Fibroblast of skin of abdomen (primary cell): Measurements from ENCODE around the gene EXOSC5. TPM values are rescaled to one million over a fixed set of nuclear protein-coding genes. Genes with fewer than 3 reads are reported as not detected.
"Not testable (repeated sequence)": the region's sequence is repeated elsewhere in the genome, so short reads cannot be mapped to it uniquely, and the experiment has no call there.

Source experiments
- DNase-seq: peaks from one replicate; pipeline ENCODE4 v3.0.0-alpha.2; 2013
- polyA plus RNA-seq, 2 experiments: library from polyadenylated mRNA; unstranded; fragments of 120-200 nt; gene quantifications; one replicate each; pipeline ENCODE4 v1.2.1, GENCODE V29; 2013; ENCODE audit not compliant: insufficient read length in 2 of 2

EXOSC5 gene
- polyA plus RNA-seq (2013, experiment 1 of 2; ENCODE audit: insufficient read length), result 16.1 TPM
- 17.1 TPM for polyA plus RNA-seq (2013, experiment 2 of 2; ENCODE audit: insufficient read length)

- DNase-seq, result peak; percentile 100
Measured at GRCh38 chr19:41397086-41398049, at the start of gene EXOSC5, which contains the start of gene BCKDHA. Gene EXOSC5, minus strand, starts transcription at chr19:41397359. Its CDS starts 31 bp downstream, at chr19:41397328. Gene BCKDHA, plus strand, starts transcription at chr19:41397818. Its CDS starts 10 bp downstream, at chr19:41397828.

- DNase-seq, result no peak
Measured at GRCh38 chr19:41445575-41445974, 48.4 kb upstream of the EXOSC5 start.

GRCh38 chr19:41443813-41444455 lies 46.8 kb upstream of the EXOSC5 start:
- no peak for DNase-seq

GRCh38 chr19:41442473-41443355 lies 45.6 kb upstream of the EXOSC5 start, which contains the start of gene ERICH4:
Gene ERICH4, plus strand, starts transcription at chr19:41443156. Its CDS starts 14 bp downstream, at chr19:41443170.
- DNase-seq, result no peak

DNA sequence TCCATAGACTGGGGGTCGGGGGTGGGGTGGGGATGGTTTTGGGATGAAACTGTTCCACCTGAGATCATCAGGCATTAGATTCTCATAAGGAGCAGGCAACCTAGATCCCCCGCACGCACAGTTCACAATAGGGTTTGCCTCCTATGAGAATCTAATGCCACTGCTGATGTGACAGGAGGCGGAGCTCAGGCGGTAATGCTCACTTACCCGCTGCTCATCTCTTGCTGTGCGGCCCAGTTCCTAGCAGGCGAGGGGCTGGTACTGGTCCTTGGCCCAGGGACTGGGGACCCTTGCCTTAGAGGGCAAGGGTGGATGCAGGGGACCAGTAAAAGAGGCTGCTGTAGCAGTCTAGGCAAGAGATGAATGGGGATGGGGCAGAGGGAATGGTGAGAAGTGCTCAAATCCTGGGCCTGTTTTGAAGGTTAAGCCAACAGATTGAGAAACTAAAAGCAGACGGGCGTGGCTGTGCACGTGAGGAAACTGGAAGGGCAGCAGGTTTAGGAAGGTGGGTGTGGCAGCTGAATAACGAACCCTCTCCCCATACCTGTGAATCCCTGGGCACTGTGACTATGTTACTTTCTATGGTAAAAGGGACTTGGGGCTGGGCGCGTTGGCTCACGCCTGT lies 44.3 kb upstream of the EXOSC5 start:
- DNase-seq, result no peak

DNA sequence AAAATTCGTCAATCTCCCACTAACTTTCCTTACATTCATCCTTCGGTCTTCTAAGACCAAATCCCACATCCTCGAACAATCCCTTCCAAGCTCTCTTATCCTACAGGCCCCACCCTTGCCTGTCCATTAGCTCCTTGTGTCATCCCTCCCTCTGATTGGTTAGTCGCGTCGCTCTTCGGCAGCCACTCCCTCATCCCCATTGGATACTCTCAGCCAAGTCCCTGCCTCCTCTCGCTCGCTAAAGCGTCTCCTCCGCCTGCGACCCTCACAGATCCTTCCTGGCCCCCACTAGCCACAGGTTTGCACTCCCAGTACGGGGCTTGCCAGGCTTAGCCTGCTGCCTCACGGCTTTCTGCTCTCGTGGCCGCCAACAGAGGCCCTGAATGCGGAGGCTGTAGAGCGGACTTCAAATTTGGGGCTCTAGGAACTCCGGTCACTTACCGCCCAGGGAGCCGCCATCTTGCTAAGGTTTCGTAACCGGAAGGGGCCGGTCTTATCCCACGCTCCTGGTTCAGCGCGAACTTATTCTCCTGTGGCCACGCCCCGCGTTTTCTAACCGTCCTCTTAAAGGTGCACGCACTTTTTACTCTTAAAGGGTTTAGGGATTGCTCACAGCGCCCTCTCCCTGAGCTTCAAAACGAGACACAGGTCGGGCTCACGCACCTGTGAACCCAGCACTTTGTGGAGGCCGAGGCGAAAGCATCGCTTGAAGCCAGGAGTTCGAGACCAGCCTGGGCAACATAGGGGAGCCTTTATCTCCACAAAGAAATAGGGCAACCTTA lies 42.5 kb upstream of the EXOSC5 start, which contains the start of gene DMAC2:
Gene DMAC2 (minus strand): TSS at position 472 of the 782 bp plus-strand sequence. CDS start 13 bp downstream, at position 459.
- peak; percentile 97 for DNase-seq

DNA sequence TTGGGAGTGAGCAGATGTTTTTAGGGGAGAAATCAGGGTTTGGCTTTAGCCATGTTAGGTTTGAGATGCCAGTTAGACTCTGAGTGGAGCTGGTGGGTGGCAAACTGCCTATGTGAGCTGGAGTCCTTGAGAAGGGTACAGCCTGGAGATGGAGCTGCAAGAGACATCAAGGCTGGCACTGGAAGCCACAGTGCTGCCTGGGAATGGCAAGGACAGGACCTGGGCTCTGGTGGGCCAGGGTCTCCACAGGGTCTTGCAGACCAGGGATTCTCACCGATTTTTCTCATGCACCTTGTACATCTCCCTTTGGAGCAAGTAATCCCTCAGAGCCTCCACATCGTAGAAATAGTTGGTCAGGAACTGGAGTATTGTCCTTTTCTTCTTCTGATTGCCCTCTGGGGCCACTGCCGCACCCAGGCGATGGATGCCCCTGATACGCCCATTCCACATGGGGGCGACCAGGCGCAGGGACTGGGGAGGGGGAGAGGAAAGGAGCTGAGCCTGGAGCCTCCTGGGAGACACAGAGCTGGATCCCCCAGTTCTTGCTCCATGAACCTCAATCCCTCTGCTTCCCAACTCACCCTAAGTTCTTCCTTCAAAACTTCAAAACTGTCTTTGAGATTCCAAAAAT lies 40.9 kb upstream of the EXOSC5 start:
- no peak for DNase-seq

GRCh38 chr19:41436674-41436951 lies 39.5 kb upstream of the EXOSC5 start:
- DNase-seq, result no peak

- DNase-seq, result no peak
Measured at GRCh38 chr19:41435936-41436673, 38.9 kb upstream of the EXOSC5 start.

DNA sequence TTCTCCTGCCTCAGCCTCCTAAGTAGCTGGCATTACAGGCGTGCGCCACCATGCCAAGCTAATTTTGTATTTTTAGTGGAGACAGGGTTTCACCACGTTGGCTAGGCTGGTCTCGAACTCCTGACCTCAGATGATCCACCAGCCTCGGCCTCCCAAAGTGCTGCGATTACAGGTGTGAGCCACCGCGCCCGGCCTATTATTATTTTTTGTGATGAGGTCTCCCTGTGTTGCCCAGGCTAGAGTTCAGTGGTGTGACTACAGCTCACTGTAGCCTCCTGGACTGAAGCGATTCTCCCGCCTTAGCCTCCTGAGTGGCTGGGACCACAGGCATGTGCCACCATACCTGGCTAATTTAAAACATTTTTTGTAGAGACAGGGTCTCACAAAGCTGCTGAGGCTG lies 38.2 kb upstream of the EXOSC5 start:
- DNase-seq, result not testable (repeated sequence)

DNA sequence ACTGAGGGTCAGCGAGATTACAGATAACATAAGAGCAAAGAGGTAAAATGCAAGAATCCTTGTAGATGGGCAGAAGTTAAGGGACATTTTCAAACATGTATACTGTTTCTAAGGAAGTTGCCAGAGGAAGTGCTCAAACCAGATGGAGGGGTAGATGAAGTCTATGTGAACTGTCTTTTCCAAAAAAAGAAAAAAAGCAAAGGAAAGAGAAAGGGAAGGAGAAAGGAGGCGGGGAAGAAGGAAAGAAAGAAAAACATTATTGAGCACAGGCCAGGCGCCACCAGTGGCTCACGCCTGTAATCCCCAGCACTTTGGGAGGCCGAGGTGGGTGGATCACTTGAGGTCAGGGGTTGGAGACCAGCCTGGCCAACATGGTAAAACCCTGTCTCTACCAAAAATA lies 37.3 kb upstream of the EXOSC5 start:
- DNase-seq, result no peak

- no peak for DNase-seq
Measured at GRCh38 chr19:41433171-41433570, 36.0 kb upstream of the EXOSC5 start.

DNA sequence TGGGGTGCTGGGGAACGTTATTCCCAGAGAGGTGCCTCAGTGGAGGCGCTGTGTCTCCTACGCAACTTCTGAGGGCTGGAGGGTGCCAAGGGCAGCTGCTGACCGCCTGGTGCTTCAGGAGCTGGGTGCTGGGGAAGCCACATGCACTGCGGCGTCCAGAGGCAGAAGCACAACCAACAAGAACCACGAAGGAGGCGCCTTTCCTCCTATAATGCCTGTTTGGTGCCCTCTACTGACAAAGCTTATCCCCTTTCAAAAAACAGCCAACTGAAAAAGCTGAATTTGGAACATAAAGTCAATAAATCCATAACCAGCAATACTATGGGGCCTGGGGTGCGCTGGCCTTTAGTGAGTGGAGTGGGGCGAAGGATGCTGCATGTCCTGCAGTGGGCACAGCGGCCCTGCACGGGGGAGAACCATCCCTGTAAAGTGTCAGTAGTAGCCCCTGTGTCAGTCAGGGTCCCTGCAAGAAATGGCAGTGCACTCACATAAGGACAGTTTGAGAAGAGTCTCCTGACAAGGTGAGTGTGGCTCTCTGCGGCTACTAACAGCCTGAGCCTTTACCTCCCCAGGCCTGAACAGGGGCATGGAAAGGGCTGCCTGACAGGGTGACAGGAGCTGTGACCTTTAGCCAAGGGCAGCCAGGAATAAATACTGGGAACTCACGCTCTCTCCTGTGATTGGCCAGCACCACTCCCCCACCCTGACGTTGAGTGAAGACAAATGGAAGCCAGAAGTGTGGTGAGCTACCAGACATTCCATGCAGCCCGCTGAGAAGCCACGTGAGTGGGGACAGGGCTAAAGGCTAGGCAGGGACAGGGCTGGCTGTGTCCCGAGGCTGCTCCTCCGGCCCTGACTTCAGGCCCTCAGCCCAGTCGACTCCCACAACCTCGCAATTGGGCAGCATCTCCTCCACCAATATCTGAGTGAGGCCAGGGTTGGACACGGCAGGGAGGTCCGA lies 34.5 kb upstream of the EXOSC5 start:
- DNase-seq, result no peak

GRCh38 chr19:41430922-41431321 lies 33.8 kb upstream of the EXOSC5 start:
- DNase-seq, result no peak

DNA sequence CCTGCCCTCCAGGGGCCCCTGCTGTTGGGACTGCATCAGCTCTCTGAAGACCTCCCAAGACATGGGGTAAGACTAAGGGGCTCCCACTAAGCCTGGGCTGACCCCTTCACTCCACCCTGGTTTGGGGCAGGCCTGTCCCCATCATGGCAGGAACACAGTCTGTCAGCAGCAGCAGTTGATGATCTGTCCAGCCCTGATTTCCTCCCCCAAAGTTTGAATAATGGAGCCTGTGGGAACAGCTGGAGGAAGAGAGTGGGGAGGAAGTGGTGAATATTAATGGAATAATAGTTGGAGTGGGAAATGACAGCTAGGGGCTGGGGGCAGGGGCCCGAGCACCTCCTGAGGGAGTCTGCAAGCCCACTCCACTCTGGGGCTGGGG lies 31.3 kb upstream of the EXOSC5 start:
- DNase-seq, result no peak

GRCh38 chr19:41427647-41428480 lies 30.7 kb upstream of the EXOSC5 start:
- DNase-seq, result no peak

DNA sequence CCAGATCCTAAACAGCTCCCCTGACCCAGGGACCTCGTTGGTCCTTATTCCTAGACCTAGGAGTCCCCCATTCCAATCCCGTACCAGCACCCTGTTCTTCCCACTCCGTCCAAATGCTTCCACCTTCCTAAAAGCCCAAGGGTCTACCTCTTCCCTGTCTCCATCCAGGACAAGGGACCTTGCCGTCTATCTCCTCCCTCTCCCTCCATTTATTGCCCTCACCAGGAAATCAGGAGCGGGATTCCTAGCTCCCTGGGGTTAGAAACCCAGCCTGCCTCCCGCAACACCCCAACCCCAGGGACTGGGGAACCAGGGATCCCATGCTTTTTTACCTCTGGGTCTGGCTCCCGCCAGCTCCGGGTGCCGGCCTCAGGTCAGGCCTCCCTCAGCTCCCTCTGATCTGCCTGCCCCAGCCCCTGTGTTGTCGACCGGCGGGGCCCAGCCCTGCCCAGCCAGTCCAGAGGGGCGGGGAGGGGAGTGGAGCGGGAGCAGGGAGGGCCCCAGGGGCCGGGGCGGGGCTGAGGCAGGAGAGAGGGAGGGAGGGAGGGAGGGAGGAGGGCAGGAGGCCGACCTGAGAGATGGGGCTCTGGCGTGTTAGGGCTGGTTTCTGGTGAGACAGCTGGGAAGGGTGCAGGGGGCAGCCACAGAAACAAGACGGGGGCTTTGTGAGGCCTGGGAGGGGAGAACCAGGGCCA lies 29.9 kb upstream of the EXOSC5 start, which contains the start of gene B3GNT8:
Gene B3GNT8 (minus strand): TSS at position 423 of the 695 bp plus-strand sequence. CDS start 596 bp downstream, outside the sequence.
- DNase-seq, result peak; percentile 63
